Right lobe of liver (tissue), 4 donors: ENCODE measurements around the gene SPAG7.

Experiments
- POLR2A ChIP-seq: fragments of 450-650 bp; IDR thresholded peaks from one replicate; pipeline ENCODE4 v1.6.1; 2017; ENCODE audit warnings: antibody characterized with exemption, mild to moderate bottlenecking
- TF ChIP-seq, protein P1 (sequence below), 4 donors: fragments of 200-600 bp in 3 of 4; fragments of 450-650 bp in 1 of 4; IDR thresholded peaks; one replicate each; pipeline versions ENCODE4 v1.5.1 to v1.8.0; 2016 to 2022; ENCODE audit warnings: antibody characterized with exemption in 4 of 4, mild to moderate bottlenecking in 2 of 4
- donor health status: DM: no; HTN: no; CAD: no.
- donor health status: DM: no; HTN: no; CAD: no.
- donor health status: DM: no; HTN: yes; CAD: no.

DNA sequence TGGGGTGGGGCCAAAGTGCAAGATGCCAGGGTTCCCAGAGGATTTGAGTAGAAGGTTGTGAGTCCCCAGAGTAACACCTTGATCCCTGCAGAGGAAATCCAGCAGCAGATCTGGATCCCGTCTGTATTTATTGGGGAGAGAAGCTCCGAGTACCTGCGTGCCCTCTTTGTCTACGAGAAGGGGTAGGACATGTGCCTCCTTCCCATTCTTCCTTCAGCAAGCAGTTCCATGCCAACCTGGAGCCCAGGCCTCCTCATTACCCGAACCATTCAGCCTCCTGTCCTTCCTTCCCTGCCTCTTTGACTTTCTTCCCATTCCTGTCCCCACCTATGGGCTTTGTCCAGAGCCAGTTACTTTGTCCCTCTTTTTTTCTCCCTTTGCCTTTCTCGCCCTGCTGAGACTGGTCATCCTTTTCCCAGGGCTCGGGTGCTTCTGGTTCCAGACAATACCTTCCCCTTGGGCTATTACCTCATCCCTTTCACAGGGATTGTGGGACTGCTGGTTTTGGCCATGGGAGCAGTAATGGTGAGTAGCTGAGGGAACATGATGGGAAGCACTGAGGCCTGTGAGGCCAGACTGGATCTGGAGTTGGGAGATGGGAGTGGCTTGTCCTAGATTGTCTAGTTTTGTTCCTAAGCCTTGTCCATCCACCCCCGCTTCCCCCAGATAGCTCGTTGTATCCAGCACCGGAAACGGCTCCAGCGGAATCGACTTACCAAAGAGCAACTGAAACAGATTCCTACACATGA lies 24.7 kb downstream of the SPAG7 start:
- no peak for TF ChIP-seq POLR2A
- TF ChIP-seq, protein P1, sequence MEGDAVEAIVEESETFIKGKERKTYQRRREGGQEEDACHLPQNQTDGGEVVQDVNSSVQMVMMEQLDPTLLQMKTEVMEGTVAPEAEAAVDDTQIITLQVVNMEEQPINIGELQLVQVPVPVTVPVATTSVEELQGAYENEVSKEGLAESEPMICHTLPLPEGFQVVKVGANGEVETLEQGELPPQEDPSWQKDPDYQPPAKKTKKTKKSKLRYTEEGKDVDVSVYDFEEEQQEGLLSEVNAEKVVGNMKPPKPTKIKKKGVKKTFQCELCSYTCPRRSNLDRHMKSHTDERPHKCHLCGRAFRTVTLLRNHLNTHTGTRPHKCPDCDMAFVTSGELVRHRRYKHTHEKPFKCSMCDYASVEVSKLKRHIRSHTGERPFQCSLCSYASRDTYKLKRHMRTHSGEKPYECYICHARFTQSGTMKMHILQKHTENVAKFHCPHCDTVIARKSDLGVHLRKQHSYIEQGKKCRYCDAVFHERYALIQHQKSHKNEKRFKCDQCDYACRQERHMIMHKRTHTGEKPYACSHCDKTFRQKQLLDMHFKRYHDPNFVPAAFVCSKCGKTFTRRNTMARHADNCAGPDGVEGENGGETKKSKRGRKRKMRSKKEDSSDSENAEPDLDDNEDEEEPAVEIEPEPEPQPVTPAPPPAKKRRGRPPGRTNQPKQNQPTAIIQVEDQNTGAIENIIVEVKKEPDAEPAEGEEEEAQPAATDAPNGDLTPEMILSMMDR (IDR thresholded peaks at IDR 0.05) = no peak
